Mucosa of descending colon (tissue), 3 donors: ENCODE results near the gene NRSN2. TPM values are rescaled to one million over a fixed set of nuclear protein-coding genes. Genes with fewer than 3 reads are reported as not detected.
"Not testable (repeated sequence)": the region's sequence is repeated elsewhere in the genome, so short reads cannot be mapped to it uniquely, and the experiment has no call there.

ENCODE experiments used
- ATAC-seq: fragments of 200-7000 bp; cut with Tn5 transposase; one replicate; pipeline ENCODE4 v1.9.1; 2020; ENCODE audit warnings: mild to moderate bottlenecking, moderate library complexity
- DNase-seq, 3 donors: peaks; one replicate each; pipeline ENCODE4 v3.0.0-alpha.2; 2020
- H3K36me3 ChIP-seq: fragments of 200-600 bp; one replicate; pipeline ENCODE4 v1.8.0; 2021; ENCODE audit warnings: low read depth, mild to moderate bottlenecking
- H3K4me1 ChIP-seq: fragments of 200-600 bp; one replicate; pipeline ENCODE4 v1.8.0; 2021; ENCODE audit warnings: low read depth, mild to moderate bottlenecking
- H3K4me3 ChIP-seq: fragments of 200-600 bp; one replicate; pipeline ENCODE4 v1.8.0; 2021; ENCODE audit warnings: mild to moderate bottlenecking
- H3K9me3 ChIP-seq: fragments of 200-600 bp; one replicate; pipeline ENCODE4 v1.8.0; 2021; ENCODE audit warnings: mild to moderate bottlenecking
- CTCF ChIP-seq: fragments of 200-600 bp; IDR thresholded peaks from one replicate; pipeline ENCODE4 v1.8.0; 2022; ENCODE audit warnings: antibody characterized with exemption, mild to moderate bottlenecking
- intact Hi-C, 2 donors: fragments of 100-400 bp; cut with DNase I in 1 of 2; cut with micrococcal nuclease in 1 of 2; formaldehyde crosslinking; loops; one replicate each; pipeline versions ENCODE4 v1.11.0 to v1.11.1; 2022; cut with DNase I, micrococcal nuclease
- total RNA-seq, 3 donors: library from RNA; stranded (reverse); fragmentation: NEBNext Ultra II Directional in 2 of 3; extraction: Animal tissue kit (Norgen Biotek cat#: 25700) in 2 of 3; gene quantifications; one replicate each; pipeline versions ENCODE4 v1.2.1 to v1.2.4, GENCODE V29; 2021 to 2023
- donor health status: DM: no; HTN: no; CAD: no; lungs with moderate emphysema.
- donor health status: DM: no; HTN: no; CAD: no.
- donor health status: DM: no; HTN: yes; CAD: no.

Gene NRSN2
- total RNA-seq, 3 donors from 2014 or later = 8.7 to 21.1 (median 13.1) TPM

- DNase-seq (no peak), ATAC-seq (no peak)
- peaks cover 1% of the 10 kb centered on the region for H3K9me3 ChIP-seq
- H3K4me1 ChIP-seq = peaks cover 5% of the 10 kb centered on the region
- H3K4me3 ChIP-seq = peak overlapping the region; percentile 46
- intact Hi-C loops = no loop called here
- no peak for TF ChIP-seq CTCF
- no peaks in the 10 kb centered on the region for H3K36me3 ChIP-seq
Measured at GRCh38 chr20:347317-347639, 367 bp downstream of the NRSN2 start.

- ATAC-seq = peak; percentile 89
- intact Hi-C loops = no loop called here
- Histone ChIP-seq H3K36me3 (no peaks in the 10 kb centered on the region), H3K4me3 (peak overlapping the region; percentile 46), H3K4me1 (peaks cover 5% of the 10 kb centered on the region), H3K9me3 (no peaks in the 10 kb centered on the region)
- DNase-seq = peak; percentile 82 to 92 (median 90)
- TF ChIP-seq CTCF = no peak
Measured at GRCh38 chr20:347640-348484, 951 bp downstream of the NRSN2 start.

- H3K4me1 ChIP-seq = peaks cover 5% of the 10 kb centered on the region
- DNase-seq (no peak), ATAC-seq (no peak)
- intact Hi-C loops = no loop called here
- no peaks in the 10 kb centered on the region for H3K9me3 ChIP-seq
- TF ChIP-seq CTCF = no peak
- no peak overlapping the region for H3K4me3 ChIP-seq
- H3K36me3 ChIP-seq = no peaks in the 10 kb centered on the region
Measured at GRCh38 chr20:348972-349841, 2.3 kb downstream of the NRSN2 start.

GRCh38 chr20:353166-353565 is 6.3 kb downstream of the NRSN2 start:
- intact Hi-C loops = loop anchor here (5.0 to 10.0 kb wide), 3 partner anchors 124 to 292 kb away; no protein-coding TSS in a partner anchor
- TF ChIP-seq CTCF = no peak
- ATAC-seq (no peak), DNase-seq (no peak)
- Histone ChIP-seq H3K4me3 (no peak overlapping the region), H3K4me1 (peaks cover 10% of the 10 kb centered on the region), H3K36me3 (no peaks in the 10 kb centered on the region), H3K9me3 (no peaks in the 10 kb centered on the region)

GRCh38 chr20:354298-354977 is 7.5 kb downstream of the NRSN2 start:
- peaks cover 5% of the 10 kb centered on the region for H3K4me1 ChIP-seq
- H3K4me3 ChIP-seq = no peak overlapping the region
- TF ChIP-seq CTCF = peak; percentile 80
- H3K9me3 ChIP-seq = no peaks in the 10 kb centered on the region
- intact Hi-C loops = loop anchor here (5.0 to 10.0 kb wide), 3 partner anchors 123 to 290 kb away; no protein-coding TSS in a partner anchor
- ATAC-seq (peak; percentile 99), DNase-seq (peak; percentile 72 to 81 (median 81))
- no peaks in the 10 kb centered on the region for H3K36me3 ChIP-seq

- DNase-seq, H3K9me3 ChIP-seq, H3K4me3 ChIP-seq, ATAC-seq, H3K4me1 ChIP-seq, H3K36me3 ChIP-seq: not testable (repeated sequence)
- intact Hi-C loops = loop anchor here in 1 of 2 donors (10.0 kb wide), 1 partner anchor 289 kb away; no protein-coding TSS in a partner anchor
Measured at GRCh38 chr20:356154-356553, 9.2 kb downstream of the NRSN2 start.
